Esophagus muscularis mucosa (tissue), 4 donors: ENCODE measurements around the gene SLC12A7. TPM values are rescaled to one million over a fixed set of nuclear protein-coding genes. Genes with fewer than 3 reads are reported as not detected.

ENCODE experiments used
- DNase-seq: peaks from one replicate; pipeline ENCODE4 v3.0.0-alpha.2; 2017; ENCODE audit errors: extremely low spot score
- H3K27ac ChIP-seq, 4 donors: fragments of 200-600 bp; sonication (generic); replicated peaks in 1 of 4; 1 replicate in 3 of 4; 2 replicates in 1 of 4; pipeline ENCODE4 v1.5.1; 2016 to 2019; ENCODE audit warnings: mild to moderate bottlenecking in 1 of 4
- H3K27me3 ChIP-seq, 4 donors: fragments of 200-600 bp; sonication (generic); one replicate each; pipeline versions ENCODE4 v1.5.1 to v1.6.0; 2016 to 2019
- H3K36me3 ChIP-seq, 4 donors: fragments of 200-600 bp; sonication (generic); one replicate each; pipeline ENCODE4 v1.5.1; 2016 to 2019
- H3K4me1 ChIP-seq, 4 donors: fragments of 200-600 bp; sonication (generic); one replicate each; pipeline ENCODE4 v1.5.1; 2016 to 2019
- H3K4me3 ChIP-seq, 4 donors: fragments of 200-600 bp; sonication (generic); 1 replicate in 2 of 4; 2 replicates in 2 of 4; pipeline ENCODE4 v1.5.1; 2016 to 2019; ENCODE audit warnings: mild to moderate bottlenecking in 4 of 4, moderate library complexity in 1 of 4
- H3K9me3 ChIP-seq, 4 donors: fragments of 200-600 bp; sonication (generic); 1 replicate in 3 of 4; 2 replicates in 1 of 4; pipeline ENCODE4 v1.5.1; 2016 to 2019
- CTCF ChIP-seq, 3 experiments: fragments of 200-600 bp in 2 of 3; fragments of 450-650 bp in 1 of 3; sonication (generic) in 2 of 3; IDR thresholded peaks; one replicate each; pipeline ENCODE4 v1.5.1; 2017 to 2019; ENCODE audit warnings: antibody characterized with exemption in 3 of 3, mild to moderate bottlenecking in 2 of 3, moderate library complexity in 1 of 3
- EP300 ChIP-seq: sonication (generic); formaldehyde crosslinking; IDR thresholded peaks from one replicate; pipeline ENCODE4 v1.6.1; 2017; ENCODE audit warnings: antibody characterized with exemption
- POLR2A ChIP-seq: fragments of 450-650 bp; IDR thresholded peaks from one replicate; pipeline ENCODE4 v1.6.1; 2017; ENCODE audit warnings: antibody characterized with exemption, moderate library complexity, mild to moderate bottlenecking, low read depth
- POLR2AphosphoS5 ChIP-seq, 2 donors: sonication (generic); formaldehyde crosslinking; IDR thresholded peaks; one replicate each; pipeline ENCODE4 v1.6.1; 2017; ENCODE audit warnings: antibody characterized with exemption in 2 of 2
- WGBS: methylation state at CpG from one replicate; pipeline ENCODE4 v1.1.5; 2018; 5-methylcytosine and 5-hydroxymethylcytosine counted together
- intact Hi-C: fragments of 100-400 bp; cut with DNase I; formaldehyde crosslinking; loops from one replicate; pipeline ENCODE4 v1.15.1; 2023
- total RNA-seq, 4 donors: library from RNA; depleted of rRNA; stranded (reverse); fragments of >200 nt; gene quantifications; one replicate each; pipeline versions ENCODE4 v1.1.0 to v1.2.1, GENCODE V29; 2016

Gene SLC12A7
- total RNA-seq, 4 donors from 2014 or later = 21.6 to 35.8 (median 25.4) TPM

- H3K4me3 ChIP-seq = no peak overlapping the region
- no peak for DNase-seq
- WGBS = 89% methylated on average over 36 of the region's 39 CpGs
- intact Hi-C loops = no loop called here
- no peak for TF ChIP-seq POLR2A
- no peaks in the 10 kb centered on the region for H3K9me3 ChIP-seq
- peaks cover 0 to 5% (median 0%) of the 10 kb centered on the region in 4 donors for H3K4me1 ChIP-seq
- no peak overlapping the region for H3K27ac ChIP-seq
- no peaks in the 10 kb centered on the region for H3K27me3 ChIP-seq
- peaks cover 10 to 41% (median 36%) of the 10 kb centered on the region in 4 donors for H3K36me3 ChIP-seq
Observed at GRCh38 chr5:1048861-1049838, 62.7 kb downstream of the SLC12A7 start.

- Histone ChIP-seq H3K4me1 (peaks cover 0 to 5% (median 0%) of the 10 kb centered on the region in 4 donors), H3K27me3 (no peaks in the 10 kb centered on the region), H3K9me3 (no peaks in the 10 kb centered on the region), H3K36me3 (peaks cover 10 to 32% (median 26%) of the 10 kb centered on the region in 4 donors), H3K4me3 (no peak overlapping the region), H3K27ac (no peak overlapping the region)
- intact Hi-C loops = no loop called here
- TF ChIP-seq POLR2A (no peak), CTCF (IDR thresholded peaks at IDR 0.05) (no peak), POLR2AphosphoS5 (IDR thresholded peaks at IDR 0.05) (no peak), EP300 (no peak)
- DNase-seq = no peak
- WGBS = 90% methylated on average over 11 of the region's 11 CpGs
Observed at GRCh38 chr5:1048162-1048721, 63.6 kb downstream of the SLC12A7 start.

- Histone ChIP-seq H3K4me1 (peaks cover 0 to under 1% (median 0%) of the 10 kb centered on the region in 4 donors), H3K27ac (no peak overlapping the region), H3K36me3 (peaks cover 2 to 24% (median 19%) of the 10 kb centered on the region in 4 donors), H3K27me3 (no peaks in the 10 kb centered on the region), H3K4me3 (no peak overlapping the region), H3K9me3 (no peaks in the 10 kb centered on the region)
- intact Hi-C loops = no loop called here
- no peak for DNase-seq
- no peak for TF ChIP-seq EP300
- no peak for TF ChIP-seq CTCF (IDR thresholded peaks at IDR 0.05)
- TF ChIP-seq POLR2A = no peak
- TF ChIP-seq POLR2AphosphoS5 (IDR thresholded peaks at IDR 0.05) = no peak
- WGBS = 91% methylated on average over 11 of the region's 11 CpGs
Observed at GRCh38 chr5:1047332-1047965, 64.4 kb downstream of the SLC12A7 start.

DNA sequence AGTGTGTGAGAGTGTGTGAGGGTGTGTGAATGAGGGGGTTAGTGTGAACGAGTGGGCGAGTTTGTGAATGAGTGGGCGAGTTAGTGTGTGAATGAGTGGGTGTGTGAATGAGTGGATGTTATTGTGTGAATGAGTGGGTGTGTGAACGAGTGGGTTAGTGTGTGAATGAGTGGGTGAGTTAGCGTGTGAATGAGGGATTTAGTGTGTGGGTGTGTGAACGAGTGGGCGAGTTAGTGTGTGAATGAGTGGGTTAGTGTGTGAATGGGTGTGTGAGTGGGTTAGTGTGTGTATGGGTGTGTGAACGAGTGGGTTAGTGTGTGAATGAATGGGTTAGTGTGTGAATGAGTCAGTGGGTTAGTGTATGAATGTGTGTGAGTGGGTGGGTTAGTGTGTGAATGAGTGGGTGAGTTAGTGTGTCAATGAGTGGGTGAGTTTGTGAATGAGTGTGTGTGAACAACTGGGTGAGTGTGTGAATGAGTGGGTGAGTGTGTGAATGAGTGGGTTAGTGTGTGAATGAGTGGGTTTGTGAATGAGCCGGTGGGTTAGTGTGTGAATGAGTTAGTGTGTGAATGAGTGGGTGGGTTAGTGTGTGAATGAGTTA lies 65.8 kb downstream of the SLC12A7 start:
- H3K27ac ChIP-seq = no peak overlapping the region
- H3K27me3 ChIP-seq = no peaks in the 10 kb centered on the region
- H3K4me3 ChIP-seq = no peak overlapping the region
- intact Hi-C loops = no loop called here
- H3K4me1 ChIP-seq = no peaks in the 10 kb centered on the region
- H3K36me3 ChIP-seq = peaks cover 0 to 10% (median 5%) of the 10 kb centered on the region in 4 donors
- no peak for TF ChIP-seq EP300
- WGBS = 89% methylated on average over 9 of the region's 9 CpGs
- DNase-seq = no peak
- no peaks in the 10 kb centered on the region for H3K9me3 ChIP-seq

GRCh38 chr5:1044117-1044516 lies 67.7 kb downstream of the SLC12A7 start:
- Histone ChIP-seq H3K27ac (no peak overlapping the region), H3K27me3 (no peaks in the 10 kb centered on the region), H3K4me3 (no peak overlapping the region), H3K9me3 (no peaks in the 10 kb centered on the region), H3K36me3 (no peaks in the 10 kb centered on the region), H3K4me1 (no peaks in the 10 kb centered on the region)
- intact Hi-C loops = no loop called here
- no peak for DNase-seq
- WGBS = 87% methylated on average over 5 of the region's 5 CpGs
- TF ChIP-seq CTCF (IDR thresholded peaks at IDR 0.05) = no peak
- no peak for TF ChIP-seq POLR2AphosphoS5 (IDR thresholded peaks at IDR 0.05)
- no peak for TF ChIP-seq POLR2A
- TF ChIP-seq EP300 = no peak
